Neural progenitor cell (in vitro differentiated cells): ENCODE measurements around the gene GIN1.

Experiments
- EZH2 ChIP-seq: fragments of 200-600 bp; sonication (generic); IDR thresholded peaks from 2 replicates; pipeline ENCODE4 v1.6.1; 2017; ENCODE audit warnings: antibody characterized with exemption, mild to moderate bottlenecking, moderate library complexity
- EZH2phosphoT487 ChIP-seq: fragments of 200-600 bp; sonication (generic); IDR thresholded peaks from 2 replicates; pipeline ENCODE4 v1.6.1; 2017; ENCODE audit warnings: antibody characterized with exemption
- TF ChIP-seq, protein P1 (sequence below): fragments of 200-600 bp; sonication (generic); IDR thresholded peaks from 2 replicates; pipeline ENCODE4 v1.5.1; 2017; ENCODE audit warnings: antibody characterized with exemption, mild to moderate bottlenecking

GRCh38 chr5:103128202-103128601 is 8.3 kb upstream of the GIN1 start:
- TF ChIP-seq, protein P1, sequence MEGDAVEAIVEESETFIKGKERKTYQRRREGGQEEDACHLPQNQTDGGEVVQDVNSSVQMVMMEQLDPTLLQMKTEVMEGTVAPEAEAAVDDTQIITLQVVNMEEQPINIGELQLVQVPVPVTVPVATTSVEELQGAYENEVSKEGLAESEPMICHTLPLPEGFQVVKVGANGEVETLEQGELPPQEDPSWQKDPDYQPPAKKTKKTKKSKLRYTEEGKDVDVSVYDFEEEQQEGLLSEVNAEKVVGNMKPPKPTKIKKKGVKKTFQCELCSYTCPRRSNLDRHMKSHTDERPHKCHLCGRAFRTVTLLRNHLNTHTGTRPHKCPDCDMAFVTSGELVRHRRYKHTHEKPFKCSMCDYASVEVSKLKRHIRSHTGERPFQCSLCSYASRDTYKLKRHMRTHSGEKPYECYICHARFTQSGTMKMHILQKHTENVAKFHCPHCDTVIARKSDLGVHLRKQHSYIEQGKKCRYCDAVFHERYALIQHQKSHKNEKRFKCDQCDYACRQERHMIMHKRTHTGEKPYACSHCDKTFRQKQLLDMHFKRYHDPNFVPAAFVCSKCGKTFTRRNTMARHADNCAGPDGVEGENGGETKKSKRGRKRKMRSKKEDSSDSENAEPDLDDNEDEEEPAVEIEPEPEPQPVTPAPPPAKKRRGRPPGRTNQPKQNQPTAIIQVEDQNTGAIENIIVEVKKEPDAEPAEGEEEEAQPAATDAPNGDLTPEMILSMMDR: no peak
- no peak for TF ChIP-seq EZH2
- TF ChIP-seq EZH2phosphoT487: no peak
